ENCODE measurements around the gene SMIM8. TPM values are rescaled to one million over a fixed set of nuclear protein-coding genes. Genes with fewer than 3 reads are reported as not detected.
"Not testable (repeated sequence)": the region's sequence is repeated elsewhere in the genome, so short reads cannot be mapped to it uniquely, and the experiment has no call there.

The SMIM8 gene
- total RNA-seq, 1 donor from 2014 or later: 5.6 TPM

DNA sequence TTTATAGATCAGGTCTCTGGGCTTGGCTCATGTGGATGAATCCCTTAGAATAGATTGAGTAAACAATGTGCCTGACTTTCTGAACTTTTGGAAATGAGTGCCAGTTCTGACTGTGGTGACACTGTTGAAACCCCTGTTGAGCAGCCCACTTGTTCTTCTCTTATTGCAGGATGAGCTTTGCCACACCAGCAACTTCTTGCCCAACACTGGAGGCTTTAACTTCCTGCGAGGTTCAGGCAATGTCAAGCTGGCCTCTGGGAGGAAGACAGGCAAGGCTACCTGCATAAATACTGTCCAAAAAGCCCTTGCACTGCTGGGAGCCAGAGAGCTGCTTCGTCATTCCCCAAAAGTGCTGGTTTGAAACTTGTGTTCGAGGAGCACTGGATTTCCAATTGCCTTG lies 32.8 kb upstream of the SMIM8 start:
- no peak overlapping the region for H3K4me3 ChIP-seq
- no peak overlapping the region for H3K27ac ChIP-seq
- H3K4me1 ChIP-seq: no peaks in the 10 kb centered on the region
- no peaks in the 10 kb centered on the region for H3K36me3 ChIP-seq
- H3K9me3 ChIP-seq: no peaks in the 10 kb centered on the region
- DNase-seq (ENCODE audit: extremely low spot score in 2 of 2): no peak
- H3K27me3 ChIP-seq: no peaks in the 10 kb centered on the region
- intact Hi-C loops (cut with DNase I): no loop called here
- TF ChIP-seq POLR2A (IDR thresholded peaks at IDR 0.05) (no peak), POLR2AphosphoS5 (IDR thresholded peaks at IDR 0.05; ENCODE audit: insufficient read depth in 1 of 2, low read depth in 1 of 2) (no peak)
- TF ChIP-seq, protein P1, sequence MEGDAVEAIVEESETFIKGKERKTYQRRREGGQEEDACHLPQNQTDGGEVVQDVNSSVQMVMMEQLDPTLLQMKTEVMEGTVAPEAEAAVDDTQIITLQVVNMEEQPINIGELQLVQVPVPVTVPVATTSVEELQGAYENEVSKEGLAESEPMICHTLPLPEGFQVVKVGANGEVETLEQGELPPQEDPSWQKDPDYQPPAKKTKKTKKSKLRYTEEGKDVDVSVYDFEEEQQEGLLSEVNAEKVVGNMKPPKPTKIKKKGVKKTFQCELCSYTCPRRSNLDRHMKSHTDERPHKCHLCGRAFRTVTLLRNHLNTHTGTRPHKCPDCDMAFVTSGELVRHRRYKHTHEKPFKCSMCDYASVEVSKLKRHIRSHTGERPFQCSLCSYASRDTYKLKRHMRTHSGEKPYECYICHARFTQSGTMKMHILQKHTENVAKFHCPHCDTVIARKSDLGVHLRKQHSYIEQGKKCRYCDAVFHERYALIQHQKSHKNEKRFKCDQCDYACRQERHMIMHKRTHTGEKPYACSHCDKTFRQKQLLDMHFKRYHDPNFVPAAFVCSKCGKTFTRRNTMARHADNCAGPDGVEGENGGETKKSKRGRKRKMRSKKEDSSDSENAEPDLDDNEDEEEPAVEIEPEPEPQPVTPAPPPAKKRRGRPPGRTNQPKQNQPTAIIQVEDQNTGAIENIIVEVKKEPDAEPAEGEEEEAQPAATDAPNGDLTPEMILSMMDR (IDR thresholded peaks at IDR 0.05): no peak

DNA sequence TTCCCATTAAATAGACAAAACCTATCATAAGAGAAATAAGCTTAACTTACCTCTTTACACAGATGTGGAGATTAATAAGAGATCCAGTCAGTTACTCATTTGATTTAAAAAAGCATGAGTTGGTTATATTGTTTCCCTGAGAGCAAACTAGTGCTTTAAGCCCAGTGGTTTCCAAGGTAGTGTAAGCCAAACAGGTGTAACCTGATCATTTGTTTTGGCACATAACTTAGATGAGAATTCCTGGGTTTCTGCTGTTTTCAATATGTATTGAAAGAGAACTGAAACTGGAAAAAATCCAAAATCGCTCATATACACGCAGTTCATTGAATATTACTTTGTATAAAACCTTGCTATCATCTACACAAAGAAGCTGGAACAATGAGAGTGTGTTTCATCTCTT lies 30.5 kb upstream of the SMIM8 start:
- Histone ChIP-seq H3K27ac (no peak overlapping the region), H3K4me3 (no peak overlapping the region), H3K36me3 (no peaks in the 10 kb centered on the region), H3K27me3 (no peaks in the 10 kb centered on the region), H3K9me3 (no peaks in the 10 kb centered on the region), H3K4me1 (no peaks in the 10 kb centered on the region)
- no peak for DNase-seq (ENCODE audit: extremely low spot score in 2 of 2)
- TF ChIP-seq POLR2A (IDR thresholded peaks at IDR 0.05) (no peak), POLR2AphosphoS5 (IDR thresholded peaks at IDR 0.05; ENCODE audit: insufficient read depth in 1 of 2, low read depth in 1 of 2) (no peak)
- TF ChIP-seq, protein P1 (IDR thresholded peaks at IDR 0.05): no peak
- intact Hi-C loops (cut with DNase I): no loop called here

DNA sequence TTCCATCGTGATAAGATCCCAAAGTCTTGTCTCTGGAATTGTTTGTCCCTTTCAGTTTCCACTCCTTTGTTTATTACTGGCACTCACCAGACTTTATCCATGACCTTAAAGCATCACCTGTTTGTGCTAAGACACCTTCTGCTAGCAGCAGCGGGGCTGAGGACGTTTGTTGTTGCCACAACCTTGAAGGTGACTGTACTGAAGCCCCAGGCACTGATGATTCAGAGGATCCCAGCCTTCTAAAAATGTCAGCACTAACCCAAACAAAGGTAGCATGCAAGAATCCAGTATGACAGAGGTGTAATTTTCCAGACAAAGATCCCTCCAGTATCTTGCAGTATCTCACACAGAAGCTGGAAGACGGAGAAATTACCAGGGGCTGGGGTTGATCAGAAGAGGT lies 28.9 kb upstream of the SMIM8 start:
- no peak for DNase-seq (ENCODE audit: extremely low spot score in 2 of 2)
- Histone ChIP-seq H3K27me3 (no peaks in the 10 kb centered on the region), H3K9me3 (no peaks in the 10 kb centered on the region), H3K36me3 (no peaks in the 10 kb centered on the region), H3K4me3 (no peak overlapping the region), H3K27ac (no peak overlapping the region), H3K4me1 (no peaks in the 10 kb centered on the region)
- intact Hi-C loops (cut with DNase I): no loop called here
- TF ChIP-seq POLR2AphosphoS5 (IDR thresholded peaks at IDR 0.05; ENCODE audit: insufficient read depth in 1 of 2, low read depth in 1 of 2) (no peak), POLR2A (IDR thresholded peaks at IDR 0.05) (no peak)
- TF ChIP-seq, protein P1 (IDR thresholded peaks at IDR 0.05): no peak

DNA sequence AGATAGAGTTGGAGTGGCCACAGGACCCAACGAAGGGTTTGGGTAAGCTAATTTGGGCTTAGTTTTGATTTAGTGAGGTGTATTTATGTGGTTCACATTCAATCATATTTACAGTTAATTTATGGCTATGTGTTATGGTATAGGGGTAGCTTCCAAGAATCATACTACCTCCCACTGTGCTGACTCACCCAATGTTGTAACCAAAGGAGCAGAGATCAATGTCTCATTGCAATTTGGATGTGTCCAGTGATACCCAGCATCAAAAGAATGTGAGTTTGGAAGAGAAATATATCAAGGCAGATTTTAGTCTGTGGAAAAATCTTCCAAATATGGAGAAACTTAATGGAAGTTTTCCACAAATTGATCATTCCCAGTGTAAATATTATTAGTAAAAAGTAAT lies 25.3 kb upstream of the SMIM8 start:
- Histone ChIP-seq H3K4me3 (no peak overlapping the region), H3K27me3 (no peaks in the 10 kb centered on the region), H3K9me3 (no peaks in the 10 kb centered on the region), H3K27ac (no peak overlapping the region), H3K4me1 (no peaks in the 10 kb centered on the region), H3K36me3 (no peaks in the 10 kb centered on the region)
- TF ChIP-seq, protein P1 (IDR thresholded peaks at IDR 0.05): no peak
- TF ChIP-seq POLR2A (IDR thresholded peaks at IDR 0.05) (no peak), POLR2AphosphoS5 (IDR thresholded peaks at IDR 0.05; ENCODE audit: insufficient read depth in 1 of 2, low read depth in 1 of 2) (no peak)
- DNase-seq (ENCODE audit: extremely low spot score in 2 of 2): no peak
- intact Hi-C loops (cut with DNase I): no loop called here

DNA sequence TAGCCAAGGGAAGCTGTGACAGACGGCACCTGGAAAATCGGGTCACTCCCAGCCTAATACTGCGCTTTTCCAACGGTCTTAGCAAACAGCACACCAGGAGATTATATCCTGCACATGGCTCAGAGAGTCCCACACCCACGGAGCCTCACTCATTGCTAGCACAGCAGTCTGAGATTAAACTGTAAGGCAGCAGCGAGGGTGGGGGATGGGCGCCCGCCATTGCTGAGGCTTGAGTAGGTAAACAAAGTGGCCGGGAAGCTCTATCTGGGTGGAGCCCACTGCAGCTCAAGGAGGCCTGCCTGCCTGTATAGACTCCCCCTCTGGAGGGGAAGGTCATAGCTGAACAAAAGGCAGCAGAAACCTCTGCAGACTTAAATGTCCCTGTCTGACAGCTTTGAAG lies 21.1 kb upstream of the SMIM8 start:
- intact Hi-C loops (cut with DNase I); H3K4me1 ChIP-seq; H3K36me3 ChIP-seq; H3K4me3 ChIP-seq; DNase-seq (ENCODE audit: extremely low spot score in 2 of 2); H3K27ac ChIP-seq; H3K27me3 ChIP-seq; H3K9me3 ChIP-seq: not testable (repeated sequence)

DNA sequence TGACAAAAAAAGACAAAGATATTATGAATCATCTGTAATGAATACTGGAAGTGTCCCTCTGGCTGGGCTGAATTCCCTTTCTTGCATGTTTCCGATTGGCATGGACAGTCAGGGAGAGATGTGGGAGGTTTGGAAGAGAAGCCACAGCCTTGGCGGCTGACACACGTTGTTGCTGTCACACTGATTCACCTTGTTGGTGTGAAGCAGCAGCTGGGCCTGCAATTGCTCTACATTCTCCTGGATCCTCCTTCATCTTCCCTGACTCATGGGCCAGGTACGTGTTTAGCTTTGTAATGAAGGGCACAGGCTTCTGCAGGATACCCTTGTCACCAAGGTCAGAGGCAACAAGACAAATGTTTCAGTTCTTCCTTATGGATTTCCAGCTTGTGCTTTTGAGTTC lies 13.4 kb upstream of the SMIM8 start:
- TF ChIP-seq POLR2AphosphoS5 (IDR thresholded peaks at IDR 0.05; ENCODE audit: insufficient read depth in 1 of 2, low read depth in 1 of 2) (no peak), POLR2A (IDR thresholded peaks at IDR 0.05) (no peak)
- TF ChIP-seq, protein P1 (IDR thresholded peaks at IDR 0.05): no peak
- H3K27me3 ChIP-seq: no peaks in the 10 kb centered on the region
- no peaks in the 10 kb centered on the region for H3K4me1 ChIP-seq
- no peak overlapping the region for H3K4me3 ChIP-seq
- no peaks in the 10 kb centered on the region for H3K9me3 ChIP-seq
- H3K36me3 ChIP-seq: no peaks in the 10 kb centered on the region
- intact Hi-C loops (cut with DNase I): no loop called here
- DNase-seq (ENCODE audit: extremely low spot score in 2 of 2): no peak
- no peak overlapping the region for H3K27ac ChIP-seq
